Subcutaneous abdominal adipose tissue (tissue), 5 donors: ENCODE data around the gene DFFA.
"Not testable (repeated sequence)": the region's sequence is repeated elsewhere in the genome, so short reads cannot be mapped to it uniquely, and the experiment has no call there.

Experiments
- H3K27ac ChIP-seq: one replicate; pipeline ENCODE4 v1.7.0; 2013; ENCODE audit warnings: low read depth, mild to moderate bottlenecking, inconsistent platforms, low read length, moderate library complexity
- H3K27me3 ChIP-seq, 5 donors: one replicate each; pipeline ENCODE4 v1.7.0; 2013; ENCODE audit warnings: low read length in 5 of 5, inconsistent platforms in 1 of 5; ENCODE audit not compliant: control insufficient read depth in 5 of 5, insufficient read depth in 4 of 5
- H3K36me3 ChIP-seq, 5 donors: one replicate each; pipeline ENCODE4 v1.7.0; 2013; ENCODE audit warnings: low read length in 5 of 5; ENCODE audit not compliant: control insufficient read depth in 5 of 5, insufficient read depth in 5 of 5
- H3K4me1 ChIP-seq, 5 donors: one replicate each; pipeline ENCODE4 v1.7.0; 2013; ENCODE audit warnings: low read length in 5 of 5, mild to moderate bottlenecking in 3 of 5, moderate library complexity in 1 of 5; ENCODE audit not compliant: control insufficient read depth in 5 of 5, insufficient read depth in 5 of 5
- H3K4me3 ChIP-seq, 5 donors: one replicate each; pipeline ENCODE4 v1.7.0; 2013; ENCODE audit warnings: low read length in 5 of 5, low read depth in 1 of 5
- H3K9ac ChIP-seq, 5 donors: one replicate each; pipeline ENCODE4 v1.7.0; 2013; ENCODE audit warnings: low read length in 5 of 5, mild to moderate bottlenecking in 4 of 5, moderate library complexity in 3 of 5
- H3K9me3 ChIP-seq, 5 donors: one replicate each; pipeline ENCODE4 v1.7.0; 2013; ENCODE audit warnings: low read length in 5 of 5; ENCODE audit not compliant: control insufficient read depth in 5 of 5
- donor health status: healthy.
- donor health status: healthy.
- donor health status: healthy.
- donor health status: healthy.
- donor health status: healthy.

DFFA gene

DNA sequence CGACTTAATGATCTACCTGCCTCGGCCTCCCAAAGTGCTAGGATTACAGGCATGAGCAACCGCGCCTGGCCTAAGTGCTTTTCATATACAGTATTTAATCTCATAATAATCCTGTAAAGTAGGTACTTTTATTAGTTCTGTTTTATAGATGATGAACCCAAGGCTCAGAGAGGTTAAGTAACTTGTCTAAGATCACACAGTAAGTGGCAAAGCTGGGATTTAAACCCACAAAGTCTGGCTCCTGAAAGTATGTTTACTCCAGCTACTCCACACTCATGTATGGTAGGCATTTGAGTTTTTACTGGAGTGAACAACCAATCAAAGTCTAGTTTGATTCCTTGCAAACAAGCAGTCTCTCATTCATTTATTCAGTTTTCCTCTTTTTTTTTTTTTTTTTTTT, 2.3 kb downstream of the DFFA start:
- H3K27ac ChIP-seq, result no peak overlapping the region
- H3K4me3 ChIP-seq, result no peak overlapping the region
- peaks cover 5 to 43% (median 30%) of the 10 kb centered on the region in 5 donors for H3K36me3 ChIP-seq
- H3K9me3 ChIP-seq, result no peaks in the 10 kb centered on the region
- no peaks in the 10 kb centered on the region for H3K27me3 ChIP-seq
- peaks cover 2 to 24% (median 16%) of the 10 kb centered on the region in 5 donors for H3K4me1 ChIP-seq
- no peak overlapping the region for H3K9ac ChIP-seq

DNA sequence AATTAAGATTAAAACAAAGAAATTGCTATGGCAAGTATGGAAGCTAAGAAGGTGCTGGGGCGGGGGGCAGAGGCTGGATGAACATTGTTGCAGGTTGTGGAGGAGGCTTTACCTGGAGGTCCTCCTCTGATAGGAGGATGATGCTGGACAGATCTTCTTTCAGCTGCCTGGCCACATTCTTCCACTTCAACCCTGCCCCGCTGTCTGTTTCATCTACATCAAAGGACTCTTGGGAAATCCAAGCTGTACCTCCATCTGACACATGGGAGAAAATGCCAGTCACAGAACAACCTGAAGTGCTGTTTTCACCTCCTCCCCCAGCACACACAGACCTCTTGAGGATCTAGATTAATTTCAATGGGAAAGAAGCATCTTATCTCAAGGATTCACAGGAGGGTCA, 5.3 kb downstream of the DFFA start:
- Histone ChIP-seq H3K27ac (no peak overlapping the region), H3K9ac (no peak overlapping the region), H3K9me3 (no peaks in the 10 kb centered on the region), H3K27me3 (no peaks in the 10 kb centered on the region), H3K4me3 (no peak overlapping the region), H3K4me1 (peaks cover 2 to 11% (median 11%) of the 10 kb centered on the region in 5 donors), H3K36me3 (peaks cover 10 to 71% (median 49%) of the 10 kb centered on the region in 5 donors)

DNA sequence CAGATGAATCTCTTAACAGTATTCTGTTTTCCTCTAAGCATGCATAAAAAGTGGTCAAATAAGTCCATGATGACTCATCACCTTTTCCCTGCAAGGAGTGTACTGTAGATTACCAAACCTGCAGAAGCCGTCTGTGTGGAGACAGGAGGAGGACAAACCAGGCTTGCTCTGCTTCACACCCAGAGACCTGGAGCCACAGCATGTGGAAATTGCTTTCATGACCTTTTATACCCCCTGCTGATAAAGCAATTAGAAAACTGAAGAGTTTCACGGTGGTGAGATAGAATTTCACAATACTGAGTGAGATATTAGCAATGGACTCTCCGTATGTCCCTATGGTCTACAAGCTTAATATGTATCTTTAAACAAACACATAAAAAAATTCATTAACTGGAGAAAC, 13.1 kb downstream of the DFFA start:
- Histone ChIP-seq H3K9ac (no peak overlapping the region), H3K27ac (no peak overlapping the region), H3K4me3 (no peak overlapping the region), H3K36me3 (peaks cover 5 to 27% (median 25%) of the 10 kb centered on the region in 5 donors), H3K27me3 (no peaks in the 10 kb centered on the region), H3K9me3 (no peaks in the 10 kb centered on the region), H3K4me1 (peaks cover 0 to 17% (median 11%) of the 10 kb centered on the region in 5 donors)

DNA sequence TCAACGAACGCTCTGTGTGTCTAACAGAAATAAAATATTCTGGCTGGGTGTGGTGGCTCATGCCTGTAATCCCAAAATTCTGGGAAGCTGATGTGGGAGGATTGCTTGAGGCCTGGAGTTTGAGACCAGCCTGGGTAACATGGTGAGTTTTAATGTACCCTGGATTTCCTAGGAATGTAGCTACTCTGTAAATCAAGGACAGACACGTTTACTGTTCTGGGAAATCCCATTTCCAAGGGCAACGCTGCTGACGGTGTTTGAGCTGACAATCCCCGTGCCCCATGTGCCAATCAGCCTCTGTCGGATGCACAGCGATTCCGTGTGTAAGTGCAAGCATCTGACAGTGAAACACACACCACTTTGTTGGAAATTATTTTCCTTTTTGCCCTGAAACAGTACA, 14.5 kb downstream of the DFFA start:
- peak overlapping the region in 3 of 5 donors; percentile 14 to 44 (median 27) for H3K4me3 ChIP-seq
- peaks cover 5 to 19% (median 18%) of the 10 kb centered on the region in 5 donors for H3K36me3 ChIP-seq

DNA sequence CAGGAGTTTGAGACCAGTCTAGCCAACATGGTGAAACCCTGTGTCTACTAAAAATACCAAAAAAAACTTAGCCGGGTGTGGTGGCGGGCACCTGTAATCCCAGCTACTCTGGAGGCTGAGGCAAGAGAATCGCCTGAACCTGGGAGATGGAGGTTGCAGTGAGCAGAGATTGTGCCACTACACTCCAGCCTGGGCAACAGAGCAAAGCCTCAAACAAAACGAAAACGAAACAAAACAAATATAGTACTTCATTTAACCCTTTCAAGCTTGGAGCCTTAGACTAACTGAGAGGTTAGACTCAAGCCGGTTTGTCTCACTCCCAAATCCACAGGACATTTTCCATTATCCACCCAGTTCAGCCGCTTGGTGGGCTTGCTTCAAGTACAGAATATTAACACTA, 14.9 kb downstream of the DFFA start:
- peak overlapping the region in 2 of 5 donors; percentile 39 to 60 for H3K9ac ChIP-seq
- peaks cover 0 to 17% (median 11%) of the 10 kb centered on the region in 5 donors for H3K4me1 ChIP-seq
- H3K36me3 ChIP-seq, result peaks cover 2 to 15% (median 13%) of the 10 kb centered on the region in 5 donors
- not testable (repeated sequence) for H3K27ac ChIP-seq, H3K9me3 ChIP-seq, H3K27me3 ChIP-seq
- H3K4me3 ChIP-seq, result peak overlapping the region in 3 of 5 donors; percentile 14 to 44 (median 27)

More for the DNA sequence above, 14.5 kb downstream of the DFFA start:
- Histone ChIP-seq H3K4me1 (peaks cover 0 to 17% (median 11%) of the 10 kb centered on the region in 5 donors), H3K9ac (peak overlapping the region in 2 of 5 donors; percentile 39 to 60), H3K9me3 (no peaks in the 10 kb centered on the region), H3K27ac (no peak overlapping the region), H3K27me3 (no peaks in the 10 kb centered on the region)

DNA sequence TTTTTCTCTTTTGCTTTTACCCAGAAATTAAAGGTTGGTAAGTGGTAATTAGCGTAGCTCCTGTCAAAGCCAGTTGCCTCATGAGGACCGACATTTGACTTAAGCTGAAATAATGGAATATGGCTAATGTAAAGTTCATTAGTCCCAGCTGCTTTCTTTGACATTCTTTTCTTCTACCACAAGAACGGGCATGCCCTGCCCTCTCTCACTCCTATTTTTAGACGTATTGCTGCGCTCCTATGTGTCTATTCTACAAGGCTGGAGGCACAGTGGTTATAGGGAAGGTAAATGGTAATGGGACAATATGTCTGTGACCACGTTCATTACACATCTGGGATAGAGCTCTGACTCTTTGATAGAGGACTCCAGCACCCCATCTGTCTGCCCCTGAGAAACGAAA, 15.7 kb downstream of the DFFA start:
- H3K9ac ChIP-seq, result no peak overlapping the region
- H3K27me3 ChIP-seq, result no peaks in the 10 kb centered on the region
- no peak overlapping the region for H3K4me3 ChIP-seq
- no peaks in the 10 kb centered on the region for H3K9me3 ChIP-seq
- no peak overlapping the region for H3K27ac ChIP-seq
- H3K4me1 ChIP-seq, result peaks cover 0 to 18% (median 11%) of the 10 kb centered on the region in 5 donors
- peaks cover 0 to 10% (median 8%) of the 10 kb centered on the region in 5 donors for H3K36me3 ChIP-seq

DNA sequence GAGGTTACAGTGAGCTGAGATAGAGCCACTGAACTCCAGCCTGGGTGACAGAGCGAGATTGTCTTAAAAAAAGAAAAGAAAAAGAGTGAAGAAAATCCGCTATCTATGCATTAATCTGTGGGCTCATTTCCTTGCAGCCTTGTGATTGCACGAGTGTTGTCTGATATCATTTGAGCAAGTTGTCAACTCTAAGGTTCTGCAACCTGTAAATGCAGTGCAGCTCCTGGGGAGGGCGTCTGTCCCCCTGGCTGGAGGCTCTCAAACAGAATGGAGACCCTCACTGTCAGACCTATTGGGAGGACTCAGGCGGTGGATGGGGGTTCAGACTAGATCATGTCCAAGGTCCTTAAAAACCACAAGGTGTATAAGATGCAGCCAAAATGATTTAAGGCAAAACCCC, 16.3 kb downstream of the DFFA start:
- no peak overlapping the region for H3K27ac ChIP-seq
- no peak overlapping the region for H3K9ac ChIP-seq
- H3K27me3 ChIP-seq, result peaks cover 0 to 3% (median 0%) of the 10 kb centered on the region in 5 donors
- no peak overlapping the region for H3K4me3 ChIP-seq
- H3K36me3 ChIP-seq, result peaks cover 0 to 4% (median 2%) of the 10 kb centered on the region in 5 donors
- H3K9me3 ChIP-seq, result no peaks in the 10 kb centered on the region
- H3K4me1 ChIP-seq, result peaks cover 0 to 24% (median 16%) of the 10 kb centered on the region in 5 donors

DNA sequence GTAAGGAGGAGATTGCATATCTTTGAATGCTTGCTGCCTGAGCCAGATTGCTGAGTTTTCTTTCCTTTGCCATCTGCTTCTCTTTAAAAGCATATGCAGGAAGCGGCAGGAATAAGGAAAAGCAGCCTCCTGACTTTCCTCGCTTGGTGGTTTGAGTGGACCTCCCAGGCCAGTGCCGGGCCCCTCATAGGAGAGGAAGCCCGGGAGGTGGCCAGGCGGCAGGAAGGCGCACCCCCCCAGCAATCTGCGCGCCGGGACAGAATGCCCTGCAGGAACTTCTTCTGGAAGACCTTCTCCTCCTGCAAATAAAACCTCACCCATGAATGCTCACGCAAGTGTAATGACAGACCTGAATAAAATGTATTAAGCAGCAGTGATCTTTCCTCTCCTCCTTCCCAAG, 21.0 kb downstream of the DFFA start:
- H3K9ac ChIP-seq, result peak overlapping the region in 1 of 5 donors; percentile 30
- peaks cover 6 to 15% (median 11%) of the 10 kb centered on the region in 5 donors for H3K27me3 ChIP-seq
- H3K4me1 ChIP-seq, result peaks cover 0 to 17% (median 8%) of the 10 kb centered on the region in 5 donors
- H3K27ac ChIP-seq, result no peak overlapping the region
- no peaks in the 10 kb centered on the region for H3K9me3 ChIP-seq
- peak overlapping the region in 1 of 5 donors; percentile 17 for H3K4me3 ChIP-seq
- H3K36me3 ChIP-seq, result no peaks in the 10 kb centered on the region

DNA sequence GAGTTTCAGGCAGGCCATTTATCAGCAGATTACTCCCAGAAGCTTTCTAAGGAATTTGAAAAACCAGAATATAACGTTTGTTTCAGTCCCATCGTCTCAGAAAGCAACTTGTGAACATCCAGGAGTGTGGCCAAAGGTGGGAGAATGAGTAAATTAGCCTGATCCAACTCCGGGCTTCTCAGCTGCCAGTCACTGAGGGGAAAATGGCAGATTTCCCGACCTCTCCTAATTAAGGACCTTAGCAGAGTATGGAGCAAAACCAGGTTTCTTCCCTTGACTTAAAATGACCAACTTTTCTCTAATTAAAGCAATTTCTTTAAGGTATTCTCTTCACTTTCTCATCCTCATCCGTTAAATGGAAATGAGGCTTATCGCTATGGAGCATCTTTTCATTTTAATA, 21.5 kb downstream of the DFFA start:
- H3K36me3 ChIP-seq, result no peaks in the 10 kb centered on the region
- H3K4me3 ChIP-seq, result peak overlapping the region in 1 of 5 donors; percentile 17
- no peak overlapping the region for H3K27ac ChIP-seq

DNA sequence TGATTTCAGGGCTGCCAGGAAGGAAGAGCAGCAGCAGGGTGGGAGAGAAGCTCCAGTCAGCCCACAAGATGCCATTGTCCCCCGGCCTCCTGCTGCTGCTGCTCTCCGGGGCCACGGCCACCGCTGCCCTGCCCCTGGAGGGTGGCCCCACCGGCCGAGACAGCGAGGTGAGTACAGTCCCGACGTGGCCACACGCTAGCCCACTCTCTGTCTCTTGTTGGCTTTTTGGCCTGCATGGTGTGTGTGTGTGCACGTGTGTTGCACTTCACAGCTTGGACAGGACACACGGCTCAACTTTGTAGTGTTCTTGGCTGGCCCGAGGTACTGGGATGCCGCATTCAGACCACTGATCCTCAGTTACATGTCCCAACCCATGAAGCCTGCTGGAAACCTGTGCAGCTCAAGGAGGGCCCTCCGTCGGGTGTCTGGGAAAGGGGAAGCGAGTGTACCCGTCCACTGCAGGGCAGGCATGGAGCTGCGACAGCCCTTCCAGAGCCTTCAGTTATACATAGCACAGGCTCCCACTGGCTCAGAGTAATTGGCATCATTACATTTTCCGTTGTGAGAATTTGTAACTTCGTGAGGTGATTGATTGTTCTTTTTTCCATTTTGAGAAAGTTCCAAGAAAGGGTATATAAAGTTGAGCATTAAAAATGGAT, 22.0 kb downstream of the DFFA start:
- H3K4me1 ChIP-seq, result peaks cover 0 to 17% (median 8%) of the 10 kb centered on the region in 5 donors
- H3K4me3 ChIP-seq, result peak overlapping the region in 1 of 5 donors; percentile 2
- peaks cover 6 to 15% (median 11%) of the 10 kb centered on the region in 5 donors for H3K27me3 ChIP-seq
- peak overlapping the region in 1 of 5 donors; percentile 21 for H3K9ac ChIP-seq
- H3K27ac ChIP-seq, result no peak overlapping the region
- H3K36me3 ChIP-seq, result no peaks in the 10 kb centered on the region
- H3K9me3 ChIP-seq, result no peaks in the 10 kb centered on the region

More for the DNA sequence above, 21.5 kb downstream of the DFFA start:
- no peak overlapping the region for H3K9ac ChIP-seq
- H3K27me3 ChIP-seq, result peaks cover 6 to 15% (median 11%) of the 10 kb centered on the region in 5 donors
- H3K4me1 ChIP-seq, result peaks cover 0 to 17% (median 8%) of the 10 kb centered on the region in 5 donors
- H3K9me3 ChIP-seq, result no peaks in the 10 kb centered on the region
